Measurements from ENCODE around the gene RHBDD1. TPM values are rescaled to one million over a fixed set of nuclear protein-coding genes. Genes with fewer than 3 reads are reported as not detected.

Gene RHBDD1
- polyA plus RNA-seq, 2 donors: 3.9 to 5.2 TPM

DNA sequence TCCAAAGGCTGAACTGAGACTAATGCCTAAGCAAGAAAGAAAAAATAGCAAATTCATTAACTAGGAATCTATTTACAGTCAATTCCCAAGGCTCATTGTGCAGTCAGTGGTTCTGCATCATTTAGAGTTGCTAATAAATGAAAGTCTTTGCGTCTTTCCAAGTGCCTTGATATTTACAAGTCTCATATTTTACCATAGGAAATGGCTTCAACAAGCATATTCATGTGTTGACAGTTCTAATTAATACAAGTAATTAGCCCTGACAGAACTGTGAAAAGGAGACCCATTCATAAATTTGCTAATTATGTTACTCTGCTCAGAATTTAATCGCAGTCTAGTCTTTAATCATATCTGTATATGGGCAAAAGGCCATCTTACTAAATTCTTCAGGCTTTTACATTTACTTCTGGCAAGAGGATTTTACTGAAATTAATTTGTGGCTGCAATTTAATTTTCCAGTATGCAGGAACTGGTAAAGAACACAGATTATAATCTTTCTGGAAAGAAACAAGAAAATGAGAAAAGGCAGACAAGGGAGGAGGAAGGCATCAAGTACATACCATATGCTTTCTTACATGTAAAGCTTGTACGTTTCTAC lies 126.4 kb downstream of the RHBDD1 start:
- Histone ChIP-seq H3K27me3 (ENCODE audit: control insufficient read depth in 1 of 2, insufficient read depth in 2 of 2, low read length in 2 of 2) (no peaks in the 10 kb centered on the region), H3K9me3 (ENCODE audit: control insufficient read depth in 2 of 2, insufficient read depth in 1 of 2, low read depth in 1 of 2, low read length in 1 of 2) (no peaks in the 10 kb centered on the region), H3K4me3 (ENCODE audit: low read depth in 1 of 2, low read length in 2 of 2) (no peak overlapping the region), H3K4me1 (ENCODE audit: control insufficient read depth in 2 of 2, insufficient read depth in 2 of 2, low read length in 1 of 2) (no peaks in the 10 kb centered on the region), H3K27ac (ENCODE audit: low read depth in 2 of 2, low read length in 1 of 2) (no peak overlapping the region), H3K36me3 (ENCODE audit: control insufficient read depth in 2 of 2, insufficient read depth in 2 of 2, low read length in 1 of 2) (no peaks in the 10 kb centered on the region)
- 88 to 90% methylated on average over 3 of the region's 3 CpGs for WGBS, 2 donors

DNA sequence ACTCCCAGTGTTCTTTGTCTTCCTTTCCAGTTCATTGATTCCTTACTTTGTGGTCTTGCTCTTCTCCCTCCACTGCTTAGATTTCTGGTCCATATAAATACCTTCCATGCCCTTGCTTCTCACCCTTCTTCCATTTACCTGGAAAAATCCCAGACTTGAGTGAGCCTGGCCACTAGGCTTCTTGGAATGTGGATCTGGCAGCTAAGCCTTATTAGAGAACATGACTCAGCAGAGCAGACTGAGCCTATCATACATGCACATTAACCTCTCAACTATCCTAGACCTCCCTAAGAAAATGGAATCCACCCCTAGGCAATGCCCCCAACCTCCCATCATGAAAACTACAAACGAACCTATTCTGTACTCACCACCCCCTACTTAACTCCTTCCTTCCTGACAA lies 127.7 kb downstream of the RHBDD1 start:
- Histone ChIP-seq H3K9me3 (ENCODE audit: control insufficient read depth in 2 of 2, insufficient read depth in 1 of 2, low read depth in 1 of 2, low read length in 1 of 2) (no peaks in the 10 kb centered on the region), H3K36me3 (ENCODE audit: control insufficient read depth in 2 of 2, insufficient read depth in 2 of 2, low read length in 1 of 2) (no peaks in the 10 kb centered on the region), H3K27ac (ENCODE audit: low read depth in 2 of 2, low read length in 1 of 2) (no peak overlapping the region), H3K4me1 (ENCODE audit: control insufficient read depth in 2 of 2, insufficient read depth in 2 of 2, low read length in 1 of 2) (no peaks in the 10 kb centered on the region), H3K27me3 (ENCODE audit: control insufficient read depth in 1 of 2, insufficient read depth in 2 of 2, low read length in 2 of 2) (no peaks in the 10 kb centered on the region), H3K4me3 (ENCODE audit: low read depth in 1 of 2, low read length in 2 of 2) (no peak overlapping the region)
- WGBS, 2 donors: 27 to 46% methylated on average over 1 of the region's 1 CpG

DNA sequence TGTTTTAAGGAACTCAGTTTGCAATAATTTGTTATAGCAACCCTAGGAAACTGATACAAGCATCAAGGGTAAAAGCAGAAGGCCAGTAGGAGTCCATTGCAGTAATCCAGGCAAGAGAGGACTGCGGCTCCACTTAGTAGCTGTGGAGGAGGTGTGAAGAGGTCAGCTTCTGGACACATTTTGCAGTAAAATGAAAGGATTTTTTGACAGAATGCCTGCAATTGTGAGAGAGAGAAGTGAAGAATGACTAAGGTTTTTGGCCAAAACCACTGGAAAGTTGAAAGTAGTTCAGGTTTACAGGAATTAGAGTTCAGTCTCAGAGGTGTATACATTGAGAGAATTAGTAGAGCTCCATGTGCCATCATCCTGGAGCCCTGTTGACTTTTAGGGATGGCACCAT lies 129.5 kb downstream of the RHBDD1 start:
- H3K9me3 ChIP-seq (ENCODE audit: control insufficient read depth in 2 of 2, insufficient read depth in 1 of 2, low read depth in 1 of 2, low read length in 1 of 2): no peaks in the 10 kb centered on the region
- H3K27ac ChIP-seq (ENCODE audit: low read depth in 2 of 2, low read length in 1 of 2): no peak overlapping the region
- H3K4me1 ChIP-seq (ENCODE audit: control insufficient read depth in 2 of 2, insufficient read depth in 2 of 2, low read length in 1 of 2): no peaks in the 10 kb centered on the region
- H3K4me3 ChIP-seq (ENCODE audit: low read depth in 1 of 2, low read length in 2 of 2): no peak overlapping the region
- WGBS, 2 donors: 99 to 100% methylated on average over 1 of the region's 1 CpG
- H3K27me3 ChIP-seq (ENCODE audit: control insufficient read depth in 1 of 2, insufficient read depth in 2 of 2, low read length in 2 of 2): no peaks in the 10 kb centered on the region
- no peaks in the 10 kb centered on the region for H3K36me3 ChIP-seq (ENCODE audit: control insufficient read depth in 2 of 2, insufficient read depth in 2 of 2, low read length in 1 of 2)

DNA sequence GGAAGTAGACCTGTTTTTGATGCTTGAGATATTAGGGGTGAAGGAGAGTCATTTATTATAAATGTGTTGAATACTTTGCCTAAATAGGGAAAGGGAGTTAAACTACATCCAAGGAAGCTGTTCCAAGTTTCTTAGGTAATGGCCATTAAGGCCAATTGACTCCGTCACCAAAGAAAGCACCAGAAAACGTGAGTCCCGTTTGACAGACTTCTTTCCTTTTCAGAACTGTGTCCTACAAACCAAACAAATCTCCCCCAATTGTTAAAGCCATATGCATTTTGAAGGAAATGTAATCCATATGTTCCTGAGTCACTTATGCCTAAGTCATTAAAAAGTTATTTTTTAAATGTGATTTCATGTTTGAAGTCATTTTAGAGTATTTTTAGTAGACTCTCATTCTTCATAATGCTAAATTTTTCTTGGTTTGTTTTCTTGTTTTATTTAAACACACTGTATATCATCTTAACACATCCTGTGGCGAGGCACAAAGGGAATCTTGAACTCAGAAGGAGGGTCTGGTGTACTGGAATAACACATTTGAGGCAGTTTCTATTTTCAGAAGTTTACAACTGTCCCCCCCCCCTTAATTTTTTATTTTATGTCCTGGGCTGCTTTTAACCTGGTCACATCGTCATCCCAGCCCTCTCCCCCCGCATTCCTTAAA lies 133.7 kb downstream of the RHBDD1 start:
- H3K36me3 ChIP-seq (ENCODE audit: control insufficient read depth in 2 of 2, insufficient read depth in 2 of 2, low read length in 1 of 2): no peaks in the 10 kb centered on the region
- 73 to 76% methylated on average over 6 of the region's 6 CpGs for WGBS, 2 donors
- no peak overlapping the region for H3K27ac ChIP-seq (ENCODE audit: low read depth in 2 of 2, low read length in 1 of 2)

DNA sequence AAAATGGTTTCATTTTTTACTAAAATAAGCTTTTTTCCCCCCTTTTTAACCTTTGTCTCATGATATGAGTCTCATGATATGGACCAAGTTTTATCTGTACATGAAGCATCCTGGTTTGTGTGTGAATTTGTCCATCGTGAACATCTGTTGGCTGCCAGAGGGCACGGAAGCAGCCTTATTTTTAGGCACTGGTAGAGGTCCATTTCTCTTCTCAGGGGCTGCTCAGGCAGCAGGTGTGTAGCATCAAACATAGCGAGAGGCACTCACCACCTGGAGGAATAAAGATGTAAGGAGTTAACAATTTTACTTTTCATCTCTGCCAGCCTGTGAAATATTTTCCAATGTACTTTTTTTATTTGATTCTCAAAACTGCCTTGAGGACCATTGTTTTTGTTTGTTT lies 134.5 kb downstream of the RHBDD1 start:
- Histone ChIP-seq H3K4me3 (ENCODE audit: low read depth in 1 of 2, low read length in 2 of 2) (no peak overlapping the region), H3K36me3 (ENCODE audit: control insufficient read depth in 2 of 2, insufficient read depth in 2 of 2, low read length in 1 of 2) (no peaks in the 10 kb centered on the region), H3K27ac (ENCODE audit: low read depth in 2 of 2, low read length in 1 of 2) (no peak overlapping the region), H3K4me1 (ENCODE audit: control insufficient read depth in 2 of 2, insufficient read depth in 2 of 2, low read length in 1 of 2) (no peaks in the 10 kb centered on the region), H3K27me3 (ENCODE audit: control insufficient read depth in 1 of 2, insufficient read depth in 2 of 2, low read length in 2 of 2) (no peaks in the 10 kb centered on the region), H3K9me3 (ENCODE audit: control insufficient read depth in 2 of 2, insufficient read depth in 1 of 2, low read depth in 1 of 2, low read length in 1 of 2) (no peaks in the 10 kb centered on the region)
- WGBS, 2 donors: 78 to 79% methylated on average over 3 of the region's 3 CpGs

More for the DNA sequence above, 133.7 kb downstream of the RHBDD1 start:
- H3K4me3 ChIP-seq (ENCODE audit: low read depth in 1 of 2, low read length in 2 of 2): no peak overlapping the region
- H3K9me3 ChIP-seq (ENCODE audit: control insufficient read depth in 2 of 2, insufficient read depth in 1 of 2, low read depth in 1 of 2, low read length in 1 of 2): no peaks in the 10 kb centered on the region
- no peaks in the 10 kb centered on the region for H3K27me3 ChIP-seq (ENCODE audit: control insufficient read depth in 1 of 2, insufficient read depth in 2 of 2, low read length in 2 of 2)
- H3K4me1 ChIP-seq (ENCODE audit: control insufficient read depth in 2 of 2, insufficient read depth in 2 of 2, low read length in 1 of 2): no peaks in the 10 kb centered on the region

DNA sequence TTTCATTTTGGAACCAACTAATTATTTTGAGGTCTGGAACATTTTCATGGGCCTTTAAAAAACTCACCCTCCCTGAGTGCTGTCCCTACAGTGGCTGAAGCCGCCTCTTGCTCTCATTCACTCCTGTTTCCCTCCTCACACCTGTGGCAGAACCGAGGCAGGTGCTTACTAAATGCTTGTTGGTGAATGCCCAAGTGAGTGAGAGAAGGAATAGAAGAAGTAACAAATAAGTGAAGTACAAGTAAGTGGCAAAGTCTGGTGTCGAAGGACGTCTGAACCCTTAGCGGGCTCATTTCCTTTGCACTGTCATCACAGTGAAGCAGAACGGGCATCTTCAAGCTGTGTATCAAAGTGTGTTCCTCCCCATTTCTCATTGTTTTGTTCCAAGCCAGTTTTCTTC lies 135.2 kb downstream of the RHBDD1 start:
- Histone ChIP-seq H3K4me3 (ENCODE audit: low read depth in 1 of 2, low read length in 2 of 2) (no peak overlapping the region), H3K27me3 (ENCODE audit: control insufficient read depth in 1 of 2, insufficient read depth in 2 of 2, low read length in 2 of 2) (no peaks in the 10 kb centered on the region), H3K4me1 (ENCODE audit: control insufficient read depth in 2 of 2, insufficient read depth in 2 of 2, low read length in 1 of 2) (no peaks in the 10 kb centered on the region), H3K27ac (ENCODE audit: low read depth in 2 of 2, low read length in 1 of 2) (no peak overlapping the region), H3K9me3 (ENCODE audit: control insufficient read depth in 2 of 2, insufficient read depth in 1 of 2, low read depth in 1 of 2, low read length in 1 of 2) (no peaks in the 10 kb centered on the region), H3K36me3 (ENCODE audit: control insufficient read depth in 2 of 2, insufficient read depth in 2 of 2, low read length in 1 of 2) (no peaks in the 10 kb centered on the region)
- 86 to 87% methylated on average over 6 of the region's 6 CpGs for WGBS, 2 donors

DNA sequence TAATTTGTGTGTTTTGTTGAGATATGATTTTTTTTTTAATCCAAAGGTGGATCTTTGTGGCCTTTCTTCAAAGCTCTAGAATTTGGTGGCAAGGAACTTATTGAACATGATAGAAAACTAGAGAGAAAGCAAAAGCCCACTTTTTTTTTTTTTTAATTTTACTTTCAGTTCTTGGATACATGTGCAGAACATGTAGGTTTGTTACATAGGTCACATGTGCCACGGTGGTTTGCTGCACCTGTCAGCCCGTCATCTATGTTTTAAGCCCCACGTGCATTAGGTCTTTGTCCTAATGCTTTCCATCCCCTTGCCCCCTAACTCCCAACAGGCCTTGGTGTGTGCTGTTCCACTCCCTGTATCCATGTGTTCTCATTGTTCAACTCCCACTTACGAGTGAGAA lies 135.9 kb downstream of the RHBDD1 start:
- Histone ChIP-seq H3K4me1 (ENCODE audit: control insufficient read depth in 2 of 2, insufficient read depth in 2 of 2, low read length in 1 of 2) (no peaks in the 10 kb centered on the region), H3K27me3 (ENCODE audit: control insufficient read depth in 1 of 2, insufficient read depth in 2 of 2, low read length in 2 of 2) (no peaks in the 10 kb centered on the region), H3K4me3 (ENCODE audit: low read depth in 1 of 2, low read length in 2 of 2) (no peak overlapping the region), H3K9me3 (ENCODE audit: control insufficient read depth in 2 of 2, insufficient read depth in 1 of 2, low read depth in 1 of 2, low read length in 1 of 2) (no peaks in the 10 kb centered on the region), H3K27ac (ENCODE audit: low read depth in 2 of 2, low read length in 1 of 2) (no peak overlapping the region), H3K36me3 (ENCODE audit: control insufficient read depth in 2 of 2, insufficient read depth in 2 of 2, low read length in 1 of 2) (no peaks in the 10 kb centered on the region)
- WGBS, 2 donors: 91% methylated on average over 4 of the region's 4 CpGs

DNA sequence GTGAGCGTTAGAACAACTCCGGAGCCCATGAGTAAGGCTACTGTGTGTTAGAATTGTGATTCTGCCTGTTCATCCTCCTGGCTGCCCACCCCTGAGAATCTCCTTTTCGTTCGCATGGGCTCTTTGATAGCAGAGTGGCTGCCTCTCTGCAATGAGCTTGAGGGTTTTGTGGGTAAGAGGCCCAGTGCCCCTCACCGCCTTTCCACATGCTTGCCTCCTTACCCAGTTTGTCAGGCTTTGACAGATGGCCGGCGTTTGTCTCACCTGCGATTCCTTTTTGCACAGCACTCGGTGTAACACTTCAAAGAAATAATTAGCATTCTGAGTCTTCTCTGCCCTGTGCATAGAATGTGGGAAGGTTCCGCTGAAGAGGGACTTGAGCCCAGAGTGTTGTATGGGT lies 138.0 kb downstream of the RHBDD1 start:
- Histone ChIP-seq H3K27me3 (ENCODE audit: control insufficient read depth in 1 of 2, insufficient read depth in 2 of 2, low read length in 2 of 2) (no peaks in the 10 kb centered on the region), H3K4me1 (ENCODE audit: control insufficient read depth in 2 of 2, insufficient read depth in 2 of 2, low read length in 1 of 2) (no peaks in the 10 kb centered on the region), H3K9me3 (ENCODE audit: control insufficient read depth in 2 of 2, insufficient read depth in 1 of 2, low read depth in 1 of 2, low read length in 1 of 2) (no peaks in the 10 kb centered on the region), H3K4me3 (ENCODE audit: low read depth in 1 of 2, low read length in 2 of 2) (no peak overlapping the region), H3K27ac (ENCODE audit: low read depth in 2 of 2, low read length in 1 of 2) (no peak overlapping the region), H3K36me3 (ENCODE audit: control insufficient read depth in 2 of 2, insufficient read depth in 2 of 2, low read length in 1 of 2) (no peaks in the 10 kb centered on the region)
- WGBS, 2 donors: 93 to 96% methylated on average over 10 of the region's 10 CpGs

DNA sequence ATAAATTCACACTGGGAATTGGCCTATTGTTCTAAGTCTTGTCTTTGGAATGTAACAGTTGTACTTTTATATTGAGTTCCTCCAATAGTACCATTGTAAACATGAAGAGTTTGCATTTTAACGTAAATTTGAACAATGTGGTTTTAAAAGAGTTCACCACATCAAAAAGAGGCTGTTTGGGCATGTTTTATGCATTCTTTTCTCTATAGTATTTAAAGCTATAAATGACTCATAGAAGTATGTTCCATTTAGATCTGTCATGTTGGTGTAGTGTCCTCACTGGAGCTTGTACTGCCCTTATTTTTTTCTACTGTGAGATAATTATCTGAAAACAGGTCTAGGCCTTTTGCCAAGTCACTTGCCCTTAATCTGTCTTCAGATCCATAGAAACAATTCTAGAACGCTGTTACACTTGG lies 141.9 kb downstream of the RHBDD1 start:
- Histone ChIP-seq H3K27me3 (ENCODE audit: control insufficient read depth in 1 of 2, insufficient read depth in 2 of 2, low read length in 2 of 2) (no peaks in the 10 kb centered on the region), H3K27ac (ENCODE audit: low read depth in 2 of 2, low read length in 1 of 2) (no peak overlapping the region)
- WGBS, 2 donors: 42 to 50% methylated on average over 2 of the region's 2 CpGs

DNA sequence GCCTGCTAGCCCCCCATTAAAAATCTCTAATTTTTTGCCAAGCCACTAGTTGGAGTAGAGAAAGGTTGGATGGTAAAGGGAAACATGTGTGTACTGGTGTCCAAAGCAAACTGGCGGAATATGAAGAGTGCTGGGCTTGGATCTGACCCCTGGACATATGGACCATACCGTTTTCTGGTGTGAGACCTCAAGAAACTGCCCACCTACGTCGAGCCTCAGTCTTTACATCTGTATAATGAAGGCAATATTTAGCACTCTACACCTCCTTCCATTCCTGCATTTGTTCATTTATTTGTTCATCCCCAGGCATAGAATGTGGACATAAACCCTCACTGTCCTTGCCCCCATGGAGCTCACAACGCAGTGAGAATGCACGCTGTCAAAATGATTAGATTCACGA lies 142.4 kb downstream of the RHBDD1 start:
- 94% methylated on average over 7 of the region's 7 CpGs for WGBS, 2 donors
- Histone ChIP-seq H3K9me3 (ENCODE audit: control insufficient read depth in 2 of 2, insufficient read depth in 1 of 2, low read depth in 1 of 2, low read length in 1 of 2) (no peaks in the 10 kb centered on the region), H3K4me3 (ENCODE audit: low read depth in 1 of 2, low read length in 2 of 2) (no peak overlapping the region), H3K36me3 (ENCODE audit: control insufficient read depth in 2 of 2, insufficient read depth in 2 of 2, low read length in 1 of 2) (peaks cover 0 to 2% of the 10 kb centered on the region in 2 donors), H3K4me1 (ENCODE audit: control insufficient read depth in 2 of 2, insufficient read depth in 2 of 2, low read length in 1 of 2) (no peaks in the 10 kb centered on the region), H3K27me3 (ENCODE audit: control insufficient read depth in 1 of 2, insufficient read depth in 2 of 2, low read length in 2 of 2) (no peaks in the 10 kb centered on the region), H3K27ac (ENCODE audit: low read depth in 2 of 2, low read length in 1 of 2) (no peak overlapping the region)

More for the DNA sequence above, 141.9 kb downstream of the RHBDD1 start:
- H3K9me3 ChIP-seq (ENCODE audit: control insufficient read depth in 2 of 2, insufficient read depth in 1 of 2, low read depth in 1 of 2, low read length in 1 of 2): no peaks in the 10 kb centered on the region
- H3K4me1 ChIP-seq (ENCODE audit: control insufficient read depth in 2 of 2, insufficient read depth in 2 of 2, low read length in 1 of 2): no peaks in the 10 kb centered on the region
- no peak overlapping the region for H3K4me3 ChIP-seq (ENCODE audit: low read depth in 1 of 2, low read length in 2 of 2)
- peaks cover 0 to 2% of the 10 kb centered on the region in 2 donors for H3K36me3 ChIP-seq (ENCODE audit: control insufficient read depth in 2 of 2, insufficient read depth in 2 of 2, low read length in 1 of 2)

All from esophagus (tissue), 2 donors.